Stimulated activated CD4-positive, alpha-beta T cell treated with anti-CD3 and anti-CD28 coated beads, Interleukin-2, amount 100 ng/mL, for 48 hours (primary cell): ENCODE measurements around the gene OPN1MW.
"Not testable (repeated sequence)": the region's sequence is repeated elsewhere in the genome, so short reads cannot be mapped to it uniquely, and the experiment has no call there.

Source experiments
- DNase-seq, 2 donors: peaks; one replicate each; pipeline ENCODE4 v3.0.0-alpha.2; 2020

The OPN1MW gene

GRCh38 chrX:154182296-154182695 lies at the start of gene OPN1MW:
TSS of gene OPN1MW (plus strand) at chrX:154182596. CDS start at chrX:154182678, 82 bp downstream.
- DNase-seq = not testable (repeated sequence)

DNA sequence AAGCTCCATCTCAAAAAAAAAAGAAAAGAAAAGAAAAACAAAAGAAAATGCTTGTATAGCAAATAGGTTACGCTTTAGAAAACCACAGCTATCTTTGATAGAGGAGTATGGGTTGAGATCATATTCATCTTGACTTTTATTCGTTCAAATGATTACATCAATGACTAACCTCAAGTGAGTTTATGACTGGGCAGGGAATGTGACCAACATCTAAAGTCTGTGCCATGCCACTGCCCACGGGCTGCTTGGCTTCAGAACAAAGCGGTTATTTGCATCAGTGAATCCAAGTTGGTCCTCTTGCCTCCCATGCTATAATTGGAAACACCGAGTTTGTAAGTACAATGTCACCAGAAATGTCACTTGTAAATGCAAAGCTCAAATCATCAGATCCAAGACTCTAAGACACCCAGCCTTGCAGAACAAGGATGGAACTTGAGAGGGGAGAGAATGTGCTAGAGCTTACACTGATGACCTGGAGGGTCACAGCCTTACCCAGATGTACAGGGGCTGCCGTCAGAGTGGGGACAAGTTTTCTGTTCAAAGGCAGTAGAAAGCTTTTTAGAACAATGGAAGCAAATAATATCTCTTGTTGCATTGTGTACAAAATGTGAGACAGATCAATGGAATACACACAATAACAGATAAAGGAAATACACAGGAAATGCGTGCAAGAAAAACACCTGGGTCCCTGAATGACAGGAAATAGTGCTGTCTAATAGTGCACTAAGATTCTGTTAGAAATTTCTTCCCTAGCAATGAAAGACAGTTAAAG lies 46.8 kb upstream of the OPN1MW start:
- no peak for DNase-seq

DNA sequence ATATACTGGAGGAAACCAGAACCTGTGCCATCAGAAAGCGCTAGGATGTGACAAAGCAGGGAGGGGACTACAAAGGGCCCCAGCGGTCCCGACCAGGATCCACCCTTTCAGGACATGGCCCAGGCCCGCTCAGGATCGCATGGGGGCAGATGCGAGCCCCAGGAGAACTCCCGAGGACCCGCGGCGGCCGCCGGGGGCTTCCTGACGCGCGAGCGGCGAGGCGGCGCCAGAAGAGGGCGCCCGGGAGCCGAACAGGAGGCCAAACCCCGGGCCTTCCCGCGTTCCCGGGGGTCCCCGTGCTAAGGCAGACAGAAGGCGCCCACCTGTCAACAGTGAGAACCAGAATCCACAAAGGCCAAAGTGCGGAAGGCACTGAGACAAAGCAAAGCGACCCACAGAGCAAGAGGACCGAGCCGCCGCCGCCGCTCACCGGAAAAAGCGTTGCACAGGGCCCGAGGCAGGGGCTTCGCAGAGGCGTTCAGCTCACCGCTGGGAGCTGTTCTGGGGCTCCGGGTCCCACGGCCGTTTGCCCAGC lies 45.7 kb upstream of the OPN1MW start:
- peak; percentile 61 to 70 for DNase-seq

DNA sequence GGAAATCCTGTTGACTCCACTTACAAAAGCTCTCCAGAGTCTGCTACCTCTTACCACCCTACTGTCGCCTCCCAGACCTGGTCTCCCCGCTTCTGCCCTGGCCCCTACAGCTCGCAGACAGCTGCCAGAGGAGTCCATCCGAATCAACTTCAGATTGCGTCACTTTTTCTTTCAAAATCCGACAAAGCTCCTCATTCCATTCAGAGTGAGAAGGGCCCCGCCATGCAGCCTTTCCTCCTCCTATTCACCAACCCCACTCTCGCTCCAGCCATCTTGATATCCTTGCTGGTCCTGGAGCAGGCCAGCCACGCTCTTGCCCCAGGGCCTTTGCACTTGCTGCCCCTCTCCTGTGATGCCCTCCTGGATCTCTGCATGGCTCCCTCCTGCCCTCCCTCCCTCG lies 43.5 kb upstream of the OPN1MW start:
- DNase-seq = no peak

GRCh38 chrX:154140206-154140605 lies 42.2 kb upstream of the OPN1MW start:
- DNase-seq = no peak

- DNase-seq = no peak
Observed at GRCh38 chrX:154140742-154141141, 41.7 kb upstream of the OPN1MW start.

GRCh38 chrX:154142386-154142785 lies 40.0 kb upstream of the OPN1MW start:
- DNase-seq = no peak

- DNase-seq = no peak
Observed at GRCh38 chrX:154142950-154143745, 39.2 kb upstream of the OPN1MW start.

DNA sequence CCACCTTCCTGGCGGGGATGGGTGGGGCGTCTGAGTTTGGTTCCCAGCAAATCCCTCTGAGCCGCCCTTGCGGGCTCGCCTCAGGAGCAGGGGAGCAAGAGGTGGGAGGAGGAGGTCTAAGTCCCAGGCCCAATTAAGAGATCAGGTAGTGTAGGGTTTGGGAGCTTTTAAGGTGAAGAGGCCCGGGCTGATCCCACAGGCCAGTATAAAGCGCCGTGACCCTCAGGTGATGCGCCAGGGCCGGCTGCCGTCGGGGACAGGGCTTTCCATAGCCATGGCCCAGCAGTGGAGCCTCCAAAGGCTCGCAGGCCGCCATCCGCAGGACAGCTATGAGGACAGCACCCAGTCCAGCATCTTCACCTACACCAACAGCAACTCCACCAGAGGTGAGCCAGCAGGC lies 38.4 kb upstream of the OPN1MW start, which contains the start of gene OPN1LW:
Gene OPN1LW (plus strand): TSS at position 234 of the 400 bp plus-strand sequence. CDS start 41 bp downstream, at position 275.
- not testable (repeated sequence) for DNase-seq

GRCh38 chrX:154151030-154151429 lies 31.4 kb upstream of the OPN1MW start:
- not testable (repeated sequence) for DNase-seq

DNA sequence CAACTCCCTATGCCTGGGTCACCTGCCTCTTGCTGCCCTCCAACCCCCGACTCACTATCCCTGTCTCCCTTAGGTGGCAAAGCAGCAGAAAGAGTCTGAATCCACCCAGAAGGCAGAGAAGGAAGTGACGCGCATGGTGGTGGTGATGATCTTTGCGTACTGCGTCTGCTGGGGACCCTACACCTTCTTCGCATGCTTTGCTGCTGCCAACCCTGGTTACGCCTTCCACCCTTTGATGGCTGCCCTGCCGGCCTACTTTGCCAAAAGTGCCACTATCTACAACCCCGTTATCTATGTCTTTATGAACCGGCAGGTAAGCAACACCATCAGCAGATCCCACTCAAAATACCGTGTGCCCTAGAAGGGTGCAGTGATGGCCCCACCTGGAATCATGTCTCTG lies 26.2 kb upstream of the OPN1MW start:
- not testable (repeated sequence) for DNase-seq

DNA sequence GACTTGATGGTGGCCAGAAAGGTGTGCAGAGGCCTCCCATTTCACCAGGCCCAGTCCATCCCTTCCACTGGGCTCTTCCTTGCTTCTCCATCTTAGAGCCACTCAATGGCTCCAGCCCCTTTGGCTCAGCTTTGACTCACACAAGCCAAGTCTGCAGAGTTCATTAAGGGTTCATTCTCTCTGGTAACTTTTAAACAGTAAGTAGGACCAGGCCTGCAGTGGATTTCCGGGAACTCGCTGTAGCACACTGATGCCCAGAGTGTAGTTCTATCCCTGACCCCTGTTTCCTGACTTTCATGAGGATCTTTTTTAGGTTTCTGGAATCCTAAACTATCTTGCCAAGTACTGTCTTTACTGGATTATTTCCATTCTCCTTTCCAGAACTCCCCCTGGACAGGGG lies 25.2 kb upstream of the OPN1MW start:
- not testable (repeated sequence) for DNase-seq

- DNase-seq = not testable (repeated sequence)
Observed at GRCh38 chrX:154159345-154159744, 23.1 kb upstream of the OPN1MW start.

DNA sequence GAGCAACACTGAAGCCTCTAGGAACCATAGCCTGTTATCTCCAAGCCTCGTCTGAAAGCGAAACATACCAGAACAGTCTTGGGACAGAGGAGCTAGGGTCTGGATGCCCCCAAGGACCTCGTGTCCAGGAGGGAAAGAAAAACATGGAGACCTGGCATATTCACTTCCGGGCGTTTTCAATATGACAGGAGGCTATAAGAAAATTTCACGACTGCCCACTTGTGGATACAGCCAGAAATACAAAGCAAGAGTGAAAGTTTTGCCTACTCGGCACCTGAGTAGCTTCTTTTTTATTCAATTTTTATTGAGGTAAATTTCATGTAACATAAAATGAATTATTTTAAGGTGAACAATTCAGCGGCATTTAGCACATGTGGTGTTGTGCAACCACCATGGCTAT lies 17.5 kb upstream of the OPN1MW start:
- not testable (repeated sequence) for DNase-seq

- not testable (repeated sequence) for DNase-seq
Observed at GRCh38 chrX:154168384-154168783, 14.0 kb upstream of the OPN1MW start.

DNA sequence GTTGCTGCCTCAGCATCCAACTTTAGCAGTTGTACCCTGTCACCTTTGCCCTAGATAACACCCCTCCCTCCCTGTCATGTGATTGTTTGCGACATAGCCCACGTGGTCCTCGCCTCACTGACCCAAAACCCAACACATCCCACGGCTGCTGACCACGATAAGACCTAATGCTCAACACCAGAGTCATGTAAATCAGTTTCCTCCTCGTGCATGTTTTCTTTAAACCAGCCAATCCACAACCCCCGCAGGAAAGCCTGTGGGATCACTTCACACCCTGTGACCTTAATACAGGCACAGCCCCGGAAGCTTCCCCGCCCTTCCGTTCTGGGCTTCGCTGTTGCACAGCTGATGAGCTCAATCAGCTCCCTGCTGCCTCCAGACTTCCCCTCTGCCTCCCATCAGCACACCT lies 9.9 kb upstream of the OPN1MW start:
- DNase-seq = not testable (repeated sequence)

GRCh38 chrX:154174356-154174755 lies 8.0 kb upstream of the OPN1MW start:
- DNase-seq = not testable (repeated sequence)

DNA sequence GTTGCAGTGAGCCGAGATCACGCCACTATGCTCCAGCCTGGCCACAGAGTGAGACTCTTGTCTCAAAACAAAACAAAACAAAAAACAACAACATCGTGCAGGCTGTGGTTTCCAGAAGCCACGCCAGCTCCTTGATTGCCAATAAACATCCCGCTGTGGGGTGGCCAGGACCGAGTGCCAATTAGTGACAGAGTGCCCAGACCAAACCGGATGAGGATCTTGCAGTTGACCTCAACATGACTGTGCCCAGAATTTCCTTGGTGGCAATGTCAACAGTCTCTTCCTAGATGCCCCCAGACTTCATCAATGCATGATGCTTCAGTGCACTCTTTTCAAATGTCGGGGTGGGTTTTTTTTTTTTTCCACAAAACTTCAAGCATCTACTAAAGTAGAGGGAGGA lies 1.4 kb downstream of the OPN1MW start:
- DNase-seq = not testable (repeated sequence)

DNA sequence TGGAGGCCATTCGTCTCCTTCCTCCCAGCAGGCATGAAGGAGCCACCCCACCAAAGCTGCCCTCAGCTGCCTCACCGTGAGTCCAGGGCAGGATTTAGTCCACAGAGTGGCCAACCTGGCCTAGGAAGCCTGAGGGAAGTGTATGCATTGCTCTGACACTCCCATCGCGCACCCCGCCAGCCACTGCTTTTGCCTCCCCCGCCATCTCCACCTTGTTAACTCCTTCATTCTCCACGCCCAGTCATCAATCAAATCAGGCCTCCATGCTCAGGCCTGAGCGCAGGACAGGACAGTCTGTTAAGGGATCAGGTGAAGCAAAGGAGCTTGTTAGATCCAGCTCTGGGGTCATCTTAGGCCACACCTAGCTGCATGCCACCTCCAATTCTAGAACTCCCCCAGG lies 10.4 kb downstream of the OPN1MW start:
- DNase-seq = not testable (repeated sequence)

DNA sequence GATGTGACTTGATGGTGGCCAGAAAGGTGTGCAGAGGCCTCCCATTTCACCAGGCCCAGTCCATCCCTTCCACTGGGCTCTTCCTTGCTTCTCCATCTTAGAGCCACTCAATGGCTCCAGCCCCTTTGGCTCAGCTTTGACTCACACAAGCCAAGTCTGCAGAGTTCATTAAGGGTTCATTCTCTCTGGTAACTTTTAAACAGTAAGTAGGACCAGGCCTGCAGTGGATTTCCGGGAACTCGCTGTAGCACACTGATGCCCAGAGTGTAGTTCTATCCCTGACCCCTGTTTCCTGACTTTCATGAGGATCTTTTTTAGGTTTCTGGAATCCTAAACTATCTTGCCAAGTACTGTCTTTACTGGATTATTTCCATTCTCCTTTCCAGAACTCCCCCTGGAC lies 11.9 kb downstream of the OPN1MW start:
- not testable (repeated sequence) for DNase-seq

DNA sequence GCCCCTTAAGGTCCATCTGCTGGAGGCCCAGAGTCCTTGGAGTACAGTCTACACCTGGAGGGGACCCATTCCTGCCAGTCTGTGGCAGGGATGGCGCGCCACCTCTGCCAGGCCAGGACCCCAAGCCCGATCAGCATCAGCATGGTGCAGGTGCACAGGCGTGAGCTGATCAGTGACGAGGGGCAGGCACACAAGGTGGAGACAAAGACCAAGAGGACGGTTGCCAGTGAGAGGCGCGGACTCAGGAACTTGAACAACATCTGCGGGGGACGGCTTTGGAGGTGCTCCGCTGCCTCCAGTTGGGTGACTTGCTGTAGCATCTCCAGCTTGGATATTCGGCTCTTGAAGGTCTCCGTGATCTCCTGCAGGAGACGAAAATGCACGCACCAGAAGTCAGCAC lies 14.1 kb downstream of the OPN1MW start:
- DNase-seq = not testable (repeated sequence)

DNA sequence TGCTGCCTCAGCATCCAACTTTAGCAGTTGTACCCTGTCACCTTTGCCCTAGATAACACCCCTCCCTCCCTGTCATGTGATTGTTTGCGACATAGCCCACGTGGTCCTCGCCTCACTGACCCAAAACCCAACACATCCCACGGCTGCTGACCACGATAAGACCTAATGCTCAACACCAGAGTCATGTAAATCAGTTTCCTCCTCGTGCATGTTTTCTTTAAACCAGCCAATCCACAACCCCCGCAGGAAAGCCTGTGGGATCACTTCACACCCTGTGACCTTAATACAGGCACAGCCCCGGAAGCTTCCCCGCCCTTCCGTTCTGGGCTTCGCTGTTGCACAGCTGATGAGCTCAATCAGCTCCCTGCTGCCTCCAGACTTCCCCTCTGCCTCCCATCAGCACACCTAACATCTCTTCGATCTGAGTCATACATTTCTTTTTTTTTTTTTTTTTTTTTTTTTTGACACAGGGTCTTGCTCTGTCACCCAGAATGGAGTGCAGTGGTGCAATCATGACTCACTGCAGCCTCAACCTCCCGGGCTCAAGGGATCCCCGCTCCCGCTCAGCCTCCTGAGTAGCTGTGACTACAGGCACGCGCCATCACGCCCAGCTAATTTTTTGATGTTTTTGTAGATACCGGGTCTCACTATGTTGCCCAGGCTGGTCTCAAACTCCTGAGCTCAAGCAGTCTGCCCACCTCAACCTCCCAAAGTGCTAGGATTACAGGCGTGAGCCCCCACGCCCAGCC lies 27.4 kb downstream of the OPN1MW start:
- not testable (repeated sequence) for DNase-seq

- not testable (repeated sequence) for DNase-seq
Observed at GRCh38 chrX:154211057-154211456, 28.7 kb downstream of the OPN1MW start.
